SK-N-SH (cell line): ENCODE results near the gene EGFL8. TPM values are rescaled to one million over a fixed set of nuclear protein-coding genes. Genes with fewer than 3 reads are reported as not detected.

ENCODE experiments used
- CTCF ChIA-PET: fragments of 300-600, 350-600 bp; formaldehyde crosslinking; extraction: SDS; loops from one replicate; lab custom pipeline; 2021; lab: Yijun Ruan, JAX
- POLR2A ChIA-PET: fragments of 350-600 bp; sonication (Branson Sonifier 250); formaldehyde crosslinking; extraction: SDS; loops from one replicate; lab custom pipeline; 2020; ENCODE audit warnings: antibody characterized with exemption, inconsistent platforms; lab: Yijun Ruan, JAX
- DNase-seq: peaks from one replicate; pipeline ENCODE4 v3.0.0; 2012
- H2AFZ ChIP-seq: fragments of 200-600 bp; sonication (generic); 2 replicates; pipeline ENCODE4 v1.8.1; 2016; ENCODE audit warnings: antibody characterized with exemption, mild to moderate bottlenecking, low read depth
- H3F3A ChIP-seq: fragments of 200-600 bp; sonication (generic); replicated peaks from 2 replicates; pipeline ENCODE3; 2016; ENCODE audit warnings: antibody characterized with exemption, mild to moderate bottlenecking; ENCODE audit not compliant: insufficient read depth
- H3K27ac ChIP-seq, 2 experiments: fragments of 200-500 bp in 1 of 2; fragments of 200-600 bp in 1 of 2; sonication (Bioruptor generic) in 1 of 2; sonication (generic), shearing (Covaris generic) in 1 of 2; 2 replicates each; pipeline versions ENCODE4 v1.5.1 to v1.6.1; 2014 to 2016; ENCODE audit warnings: low read depth in 2 of 2, inconsistent platforms in 1 of 2, low read length in 1 of 2, mild to moderate bottlenecking in 1 of 2, mixed read lengths in 1 of 2
- H3K27me3 ChIP-seq: fragments of 200-600 bp; sonication (generic), shearing (Covaris generic); 2 replicates; pipeline ENCODE4 v1.6.1; 2016; ENCODE audit warnings: mixed run types; ENCODE audit not compliant: insufficient read depth
- H3K36me3 ChIP-seq, 2 experiments: fragments of 200-500 bp in 1 of 2; fragments of 200-600 bp in 1 of 2; sonication (Bioruptor generic) in 1 of 2; sonication (generic) in 1 of 2; replicated peaks in 1 of 2; 2 replicates each; pipeline versions ENCODE3 to v1.5.1; 2014 to 2016; ENCODE audit warnings: low read length in 1 of 2, mild to moderate bottlenecking in 1 of 2; ENCODE audit not compliant: insufficient read depth in 2 of 2, control insufficient read depth in 1 of 2
- H3K4me1 ChIP-seq, 2 experiments: fragments of 200-500 bp in 1 of 2; fragments of 200-600 bp in 1 of 2; sonication (Bioruptor generic) in 1 of 2; sonication (generic), shearing (Covaris generic) in 1 of 2; 2 replicates each; pipeline versions ENCODE4 v1.5.1 to v1.6.1; 2014 to 2016; ENCODE audit warnings: low read depth in 1 of 2, low read length in 1 of 2, mixed run types in 1 of 2; ENCODE audit not compliant: insufficient read depth in 2 of 2, control insufficient read depth in 1 of 2
- H3K4me2 ChIP-seq: fragments of 200-600 bp; sonication (generic), shearing (Covaris generic); 2 replicates; pipeline ENCODE4 v1.6.1; 2017; ENCODE audit warnings: mixed run types
- H3K4me3 ChIP-seq, 2 experiments: fragments of 200-500 bp in 1 of 2; fragments of 200-600 bp in 1 of 2; sonication (Bioruptor generic) in 1 of 2; sonication (generic), shearing (Covaris generic) in 1 of 2; 2 replicates each; pipeline versions ENCODE4 v1.5.1 to v1.8.1; 2014 to 2016; ENCODE audit warnings: low read depth in 2 of 2, inconsistent platforms in 1 of 2, low read length in 1 of 2, mild to moderate bottlenecking in 1 of 2, mixed read lengths in 1 of 2, moderate library complexity in 1 of 2
- H3K79me2 ChIP-seq: fragments of 200-600 bp; sonication (generic); 2 replicates; pipeline ENCODE4 v1.8.1; 2017; ENCODE audit warnings: mild to moderate bottlenecking; ENCODE audit not compliant: insufficient read depth
- H3K9ac ChIP-seq: fragments of 200-600 bp; sonication (generic); 2 replicates; pipeline ENCODE4 v1.6.1; 2017; ENCODE audit warnings: mixed run types
- H3K9me2 ChIP-seq: fragments of 200-600 bp; sonication (generic); 2 replicates; pipeline ENCODE4 v1.6.1; 2017; ENCODE audit warnings: mixed run types
- H3K9me3 ChIP-seq: fragments of 200-600 bp; sonication (generic); 2 replicates; pipeline ENCODE4 v1.6.1; 2017; ENCODE audit warnings: mixed run types, mild to moderate bottlenecking, moderate library complexity
- H4K20me1 ChIP-seq: fragments of 200-600 bp; sonication (generic); 2 replicates; pipeline ENCODE4 v1.6.1; 2017; ENCODE audit warnings: mild to moderate bottlenecking, mixed run types; ENCODE audit not compliant: insufficient read depth
- CTCF ChIP-seq: fragments of 200-600 bp; sonication (generic); IDR thresholded peaks from 2 replicates; pipeline ENCODE4 v1.6.1; 2017; ENCODE audit warnings: antibody characterized with exemption, mild to moderate bottlenecking, moderate library complexity
- RAD21 ChIP-seq: IDR thresholded peaks from 2 replicates; pipeline ENCODE4 v1.6.1; 2012; ENCODE audit warnings: mild to moderate bottlenecking, low read length
- REST ChIP-seq: IDR thresholded peaks from 2 replicates; pipeline ENCODE4 v1.6.1; 2012; ENCODE audit warnings: mild to moderate bottlenecking, low read depth, low read length, moderate library complexity
- SMC3 ChIP-seq: IDR thresholded peaks from 2 replicates; pipeline ENCODE4 v1.6.1; 2012; ENCODE audit warnings: low read depth, low read length, improper control_type of control experiment
- WGBS: methylation state at CpG from one replicate; pipeline ENCODE4 v1.1.6; 2017; ENCODE audit warnings: low lambda C conversion rate; 5-methylcytosine and 5-hydroxymethylcytosine counted together
- polyA plus RNA-seq, 3 experiments: library from polyadenylated mRNA; depleted of rRNA; stranded (reverse); fragments of >200 nt; gene quantifications; 2 replicates each; pipeline ENCODE4 v1.2.3, GENCODE V29; 2012

EGFL8 gene
- polyA plus RNA-seq, 1 of the 3 experiments (the other 2 are of a cell fraction), result 7.7 TPM

GRCh38 chr6:32116674-32117073 lies 47.7 kb upstream of the EGFL8 start:
- peaks cover 20 to 29% of the 10 kb centered on the region in 2 experiments for H3K36me3 ChIP-seq
- 96% methylated on average over 7 of the region's 7 CpGs for WGBS
- no peak overlapping the region for H3K27ac ChIP-seq

More at GRCh38 chr6:32116674-32117073, 47.7 kb upstream of the EGFL8 start:
- TF ChIP-seq RAD21 (0 out of 2 replicates have a peak, but pooled peaks have one; percentile 34), SMC3 (peak; percentile 25; the same call in 1 of the 2 replicates), CTCF (peak; percentile 55), REST (no peak)
- Histone ChIP-seq H3K27me3 (no peaks in the 10 kb centered on the region), H4K20me1 (no peaks in the 10 kb centered on the region), H3K9me2 (no peaks in the 10 kb centered on the region), H3K4me2 (no peak overlapping the region), H3K79me2 (no peaks in the 10 kb centered on the region), H3K9me3 (no peaks in the 10 kb centered on the region), H3K4me1 (peaks cover 3 to 9% of the 10 kb centered on the region in 2 experiments; a peak in 1 of 4 replicates), H2AFZ (no peak overlapping the region), H3K4me3 (no peak overlapping the region), H3K9ac (no peak overlapping the region), H3F3A (peaks cover 38% of the 10 kb centered on the region)
- POLR2A ChIA-PET, result interaction anchor here (0.8 kb wide), 1 partner anchor 11 kb away, joined by 3 read pairs; no protein-coding TSS in a partner anchor
- CTCF ChIA-PET, result interaction anchor here (0.7 to 4.1 kb wide), 12 partner anchors 9 to 79 kb away, joined by 3 to 43 read pairs (median 4); partner anchors contain the start of genes ATF6B and FKBPL
- DNase-seq, result peak; percentile 64
